Heart left ventricle (tissue), 16 donors: ENCODE data around the gene HSPB2. TPM values are rescaled to one million over a fixed set of nuclear protein-coding genes. Genes with fewer than 3 reads are reported as not detected.
A peak's percentile ranks its signal among the peaks of the same experiment; 100 is the strongest.

Source experiments
- ATAC-seq, 4 donors: fragments of 200-7000 bp; cut with Tn5 transposase; one replicate each; pipeline ENCODE4 v1.9.1; 2020 to 2022; ENCODE audit warnings: moderate library complexity in 4 of 4, mild to moderate bottlenecking in 3 of 4, moderate number of reproducible peaks in 1 of 4
- DNase-seq, 5 donors: peaks; one replicate each; pipeline ENCODE4 v3.0.0-alpha.2; 2020
- H3K27ac ChIP-seq, 12 donors: fragments of 200-600 bp; sonication (generic) in 4 of 12; one replicate each; pipeline versions ENCODE4 v1.5.0 to v1.8.0; 2016 to 2022; ENCODE audit warnings: mild to moderate bottlenecking in 2 of 12
- H3K27me3 ChIP-seq, 9 donors: fragments of 200-600 bp; sonication (generic) in 2 of 9; one replicate each; pipeline versions ENCODE4 v1.5.1 to v1.8.0; 2016 to 2022; ENCODE audit warnings: mild to moderate bottlenecking in 3 of 9
- H3K36me3 ChIP-seq, 9 donors: fragments of 200-600 bp; sonication (generic) in 2 of 9; one replicate each; pipeline versions ENCODE4 v1.5.0 to v1.8.0; 2018 to 2022; ENCODE audit warnings: mild to moderate bottlenecking in 2 of 9
- H3K4me1 ChIP-seq, 12 donors: fragments of 200-600 bp; sonication (generic) in 4 of 12; one replicate each; pipeline versions ENCODE4 v1.5.0 to v1.8.0; 2016 to 2022; ENCODE audit warnings: mild to moderate bottlenecking in 3 of 12
- H3K4me3 ChIP-seq, 12 donors: fragments of 200-600 bp; sonication (generic) in 4 of 12; one replicate each; pipeline versions ENCODE4 v1.5.0 to v1.8.0; 2017 to 2022; ENCODE audit warnings: mild to moderate bottlenecking in 9 of 12, moderate library complexity in 4 of 12
- H3K9me3 ChIP-seq, 12 donors: fragments of 200-600 bp; sonication (generic) in 4 of 12; one replicate each; pipeline versions ENCODE4 v1.5.0 to v1.8.0; 2016 to 2022; ENCODE audit warnings: mild to moderate bottlenecking in 1 of 12
- POLR2A ChIP-seq, 2 donors: fragments of 450-650 bp; IDR thresholded peaks; one replicate each; pipeline ENCODE4 v1.6.1; 2017; ENCODE audit warnings: antibody characterized with exemption in 2 of 2, mild to moderate bottlenecking in 2 of 2, moderate library complexity in 2 of 2
- WGBS, 4 donors: extraction: QIAGEN DNeasy Blood & Tissue Kit in 2 of 4; methylation state at CpG; one replicate each; pipeline versions ENCODE4 v1.1.5 to v1.1.7; 2013 to 2018; 5-methylcytosine and 5-hydroxymethylcytosine counted together
- intact Hi-C, 10 donors: fragments of 100-400 bp; cut with DNase I; formaldehyde crosslinking; loops; one replicate each; pipeline versions ENCODE4 v1.11.1 to v1.14.2; 2022
- polyA plus RNA-seq, 2 donors: library from polyadenylated mRNA; stranded (reverse); fragments of 200-250 nt; gene quantifications; one replicate each; pipeline ENCODE4 v1.2.3, GENCODE V29; 2013
- total RNA-seq, 9 donors: library from RNA; depleted of rRNA in 2 of 9; stranded (reverse); fragments of >200 nt in 2 of 9; fragmentation: NEBNext Ultra II Directional in 3 of 9; extraction: Animal tissue kit (Norgen Biotek cat#: 25700) in 3 of 9; gene quantifications; one replicate each; pipeline versions ENCODE4 v1.1.0 to v1.2.4, GENCODE V29; 2016 to 2023
- TF ChIP-seq, protein P1 (sequence below), 12 donors: fragments of 200-600 bp; sonication (generic) in 4 of 12; IDR thresholded peaks; one replicate each; pipeline versions ENCODE4 v1.5.0 to v1.8.0; 2018 to 2022; ENCODE audit warnings: antibody characterized with exemption in 12 of 12, mild to moderate bottlenecking in 5 of 12
- donor health status: ischemic (EF 13 %, LVEDD 7.1; RV severe dilation, severe dysfunction).
- donor health status: healthy with polysubstance abuse.
- donor health status: DM: no; HTN: yes; CAD: no.
- donor health status: DM: no; HTN: no; CAD: no.
- donor health status: ischemic (EF 25% LVEDD 6.9; RV normal size, moderate dysfunction).
- donor health status: ischemic (EF 25% LVEDD 5.7; RV mildly dilated, moderate dysfunction).
- donor health status: healthy.
- donor health status: DM: yes; HTN: yes; CAD: no.
- donor health status: ischemic (EF 35%, LVEDD 5.7; RV mildly dilated, moderate dysfunction).
- donor health status: nonischemic (EF 11% LVEDD 7.7; RV severe dilation, severe dysfunction).
- donor health status: DM: yes; HTN: yes; CAD: no.
- donor health status: PGD.
- donor health status: ischemic (EF 29% LVEDD 5.4; RV normal size, mild dysfunction).
- donor health status: nonischemic (EF 23%, LVEDD 6.1; RV moderate dilation, normal function).

Gene HSPB2
- total and polyA plus RNA-seq, 11 donors, result 5.5 to 67.9 (median 23.4) TPM

DNA sequence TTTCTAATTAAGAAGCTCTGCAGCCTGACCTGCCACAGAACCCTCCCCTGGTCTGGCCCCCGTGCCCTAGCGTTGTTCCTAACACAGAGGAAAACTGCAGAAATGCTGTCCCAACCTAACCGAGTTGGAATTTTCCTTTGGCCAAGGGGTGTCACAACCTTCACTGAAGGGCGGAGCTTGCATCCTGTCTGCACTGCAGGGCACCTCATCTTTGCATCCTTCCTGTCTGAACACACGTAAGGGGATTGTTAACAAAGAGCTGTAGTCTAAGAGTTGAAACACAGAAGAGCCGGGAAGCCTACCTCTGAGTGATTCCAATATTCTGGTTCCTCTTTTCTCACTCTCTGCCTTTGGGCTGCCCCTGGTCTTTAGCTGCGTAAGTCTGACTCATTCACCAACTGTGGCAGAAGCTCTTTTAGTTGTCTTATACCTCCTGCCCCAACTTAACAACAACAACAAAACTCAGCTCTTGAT, 26.2 kb downstream of the HSPB2 start:
- DNase-seq (no peak), ATAC-seq (peak in 2 of 4 donors; percentile 3 to 8)
- WGBS, 4 donors, result 10 to 26% (median 18%) methylated on average over 7 of the region's 7 CpGs
- H3K4me3 ChIP-seq, result peak overlapping the region in 6 of 12 donors; percentile 3 to 85 (median 67)
- no peaks in the 10 kb centered on the region for H3K9me3 ChIP-seq
- no peaks in the 10 kb centered on the region for H3K27me3 ChIP-seq
- no peaks in the 10 kb centered on the region for H3K36me3 ChIP-seq
- H3K27ac ChIP-seq, result peak overlapping the region in 10 of 12 donors; percentile 45 to 86 (median 71)
- intact Hi-C loops, result loop anchor here in 9 of 10 donors (2.0 to 10.0 kb wide), 5 partner anchors 39 to 346 kb away; partner anchors contain the start of genes NKAPD1 (in 1 of the 9), PIH1D2 (in 1 of the 9), SDHD (in 1 of the 9) and TIMM8B (in 1 of the 9)
- no peak for TF ChIP-seq POLR2A (IDR thresholded peaks at IDR 0.05)
- TF ChIP-seq, protein P1, sequence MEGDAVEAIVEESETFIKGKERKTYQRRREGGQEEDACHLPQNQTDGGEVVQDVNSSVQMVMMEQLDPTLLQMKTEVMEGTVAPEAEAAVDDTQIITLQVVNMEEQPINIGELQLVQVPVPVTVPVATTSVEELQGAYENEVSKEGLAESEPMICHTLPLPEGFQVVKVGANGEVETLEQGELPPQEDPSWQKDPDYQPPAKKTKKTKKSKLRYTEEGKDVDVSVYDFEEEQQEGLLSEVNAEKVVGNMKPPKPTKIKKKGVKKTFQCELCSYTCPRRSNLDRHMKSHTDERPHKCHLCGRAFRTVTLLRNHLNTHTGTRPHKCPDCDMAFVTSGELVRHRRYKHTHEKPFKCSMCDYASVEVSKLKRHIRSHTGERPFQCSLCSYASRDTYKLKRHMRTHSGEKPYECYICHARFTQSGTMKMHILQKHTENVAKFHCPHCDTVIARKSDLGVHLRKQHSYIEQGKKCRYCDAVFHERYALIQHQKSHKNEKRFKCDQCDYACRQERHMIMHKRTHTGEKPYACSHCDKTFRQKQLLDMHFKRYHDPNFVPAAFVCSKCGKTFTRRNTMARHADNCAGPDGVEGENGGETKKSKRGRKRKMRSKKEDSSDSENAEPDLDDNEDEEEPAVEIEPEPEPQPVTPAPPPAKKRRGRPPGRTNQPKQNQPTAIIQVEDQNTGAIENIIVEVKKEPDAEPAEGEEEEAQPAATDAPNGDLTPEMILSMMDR (IDR thresholded peaks at IDR 0.05), result no peak
- H3K4me1 ChIP-seq, result peaks cover 0 to 65% (median 36%) of the 10 kb centered on the region in 12 donors

- ATAC-seq, result no peak
- Histone ChIP-seq H3K36me3 (no peaks in the 10 kb centered on the region), H3K9me3 (no peaks in the 10 kb centered on the region), H3K4me3 (no peak overlapping the region), H3K27ac (peak overlapping the region in 7 of 12 donors; percentile 40 to 86 (median 64)), H3K4me1 (peaks cover 0 to 70% (median 34%) of the 10 kb centered on the region in 12 donors), H3K27me3 (no peaks in the 10 kb centered on the region)
- no peak for TF ChIP-seq POLR2A (IDR thresholded peaks at IDR 0.05)
- 69 to 81% (median 73%) methylated on average over 4 of the region's 4 CpGs for WGBS, 4 donors
- DNase-seq, result no peak
- intact Hi-C loops, result loop anchor here (2.0 to 10.0 kb wide), 5 partner anchors 37 to 345 kb away; partner anchors contain the start of genes NKAPD1 (in 1 of the 10), PIH1D2 (in 1 of the 10), SDHD (in 1 of the 10) and TIMM8B (in 1 of the 10)
Observed at GRCh38 chr11:111939836-111940604, 27.5 kb downstream of the HSPB2 start.

DNA sequence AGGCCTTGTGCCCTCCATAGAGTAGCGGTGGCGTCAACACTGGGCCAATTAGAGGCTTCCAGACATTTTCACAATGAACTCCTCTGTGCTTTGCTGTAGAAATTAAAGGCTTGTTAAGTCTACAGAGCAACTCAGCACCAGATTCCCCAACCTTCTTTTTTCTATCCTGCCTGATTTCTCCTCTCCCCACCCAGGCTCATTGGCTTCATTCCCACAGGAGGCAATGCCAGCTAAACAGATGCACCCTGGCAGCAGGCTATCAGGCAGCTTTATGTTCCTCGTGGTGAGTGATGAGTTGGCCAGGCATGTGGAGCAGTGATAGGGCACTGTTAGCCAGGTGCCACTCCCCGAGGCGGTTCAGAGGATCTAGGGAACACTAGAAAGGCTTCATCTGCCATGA, 29.4 kb downstream of the HSPB2 start:
- Histone ChIP-seq H3K4me3 (no peak overlapping the region), H3K4me1 (peaks cover 0 to 60% (median 23%) of the 10 kb centered on the region in 12 donors), H3K9me3 (no peaks in the 10 kb centered on the region), H3K27ac (peak overlapping the region in 10 of 12 donors; percentile 12 to 86 (median 48)), H3K36me3 (no peaks in the 10 kb centered on the region), H3K27me3 (no peaks in the 10 kb centered on the region)
- DNase-seq, result peak in 4 of 5 donors; percentile 61 to 75 (median 68)
- intact Hi-C loops, result loop anchor here in 1 of 10 donors (5.0 kb wide), 1 partner anchor 35 kb away; no protein-coding TSS in a partner anchor
- ATAC-seq, result peak; percentile 63 to 83 (median 77)
- no peak for TF ChIP-seq POLR2A (IDR thresholded peaks at IDR 0.05)
- TF ChIP-seq, protein P1 (IDR thresholded peaks at IDR 0.05), result no peak
- 50 to 59% (median 53%) methylated on average over 5 of the region's 5 CpGs for WGBS, 4 donors

GRCh38 chr11:111942829-111943228, 30.3 kb downstream of the HSPB2 start:
- Histone ChIP-seq H3K27ac (peak overlapping the region in 2 of 12 donors; percentile 47 to 86), H3K27me3 (no peaks in the 10 kb centered on the region), H3K4me3 (no peak overlapping the region), H3K4me1 (peaks cover 0 to 54% (median 19%) of the 10 kb centered on the region in 12 donors), H3K9me3 (no peaks in the 10 kb centered on the region), H3K36me3 (no peaks in the 10 kb centered on the region)
- WGBS, 4 donors, result 94 to 98% (median 96%) methylated on average over 7 of the region's 7 CpGs
- no peak for TF ChIP-seq POLR2A (IDR thresholded peaks at IDR 0.05)
- TF ChIP-seq, protein P1 (IDR thresholded peaks at IDR 0.05), result no peak
- DNase-seq (no peak), ATAC-seq (no peak)
- intact Hi-C loops, result loop anchor here in 1 of 10 donors (5.0 kb wide), 1 partner anchor 34 kb away; no protein-coding TSS in a partner anchor
